Measurements from ENCODE around the gene OR2W1.
A peak's percentile ranks its signal among the peaks of the same experiment; 100 is the strongest.

The OR2W1 gene

GRCh38 chr6:29008089-29008488 is 36.9 kb downstream of the OR2W1 start:
- no peak overlapping the region for H3K27ac ChIP-seq
- TF ChIP-seq, protein P1, sequence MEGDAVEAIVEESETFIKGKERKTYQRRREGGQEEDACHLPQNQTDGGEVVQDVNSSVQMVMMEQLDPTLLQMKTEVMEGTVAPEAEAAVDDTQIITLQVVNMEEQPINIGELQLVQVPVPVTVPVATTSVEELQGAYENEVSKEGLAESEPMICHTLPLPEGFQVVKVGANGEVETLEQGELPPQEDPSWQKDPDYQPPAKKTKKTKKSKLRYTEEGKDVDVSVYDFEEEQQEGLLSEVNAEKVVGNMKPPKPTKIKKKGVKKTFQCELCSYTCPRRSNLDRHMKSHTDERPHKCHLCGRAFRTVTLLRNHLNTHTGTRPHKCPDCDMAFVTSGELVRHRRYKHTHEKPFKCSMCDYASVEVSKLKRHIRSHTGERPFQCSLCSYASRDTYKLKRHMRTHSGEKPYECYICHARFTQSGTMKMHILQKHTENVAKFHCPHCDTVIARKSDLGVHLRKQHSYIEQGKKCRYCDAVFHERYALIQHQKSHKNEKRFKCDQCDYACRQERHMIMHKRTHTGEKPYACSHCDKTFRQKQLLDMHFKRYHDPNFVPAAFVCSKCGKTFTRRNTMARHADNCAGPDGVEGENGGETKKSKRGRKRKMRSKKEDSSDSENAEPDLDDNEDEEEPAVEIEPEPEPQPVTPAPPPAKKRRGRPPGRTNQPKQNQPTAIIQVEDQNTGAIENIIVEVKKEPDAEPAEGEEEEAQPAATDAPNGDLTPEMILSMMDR (conservative IDR thresholded peaks at IDR 0.05; ENCODE audit: low read depth), result no peak
- ChIA-PET CTCF (interaction anchor here (0.8 kb wide), 1 partner anchor 8 kb away, joined by 5 read pairs; no protein-coding TSS in a partner anchor), POLR2A (ENCODE audit: low non-redundant PET) (no interaction called here)
- no peak for DNase-seq (ENCODE audit: low spot score)

- CTCF ChIA-PET, result no interaction called here
- DNase-seq (ENCODE audit: low spot score), result peak; percentile 80
- TF ChIP-seq, protein P1 (conservative IDR thresholded peaks at IDR 0.05; ENCODE audit: low read depth), result no peak
- POLR2A ChIA-PET (ENCODE audit: low non-redundant PET), result interaction anchor here (0.7 to 1.0 kb wide), 2 partner anchors 20 to 370 kb away, joined by 6 to 7 read pairs; partner anchors contain the start of gene OR12D3
- peak within 1 kb of the TSS; percentile 71 for H3K27ac ChIP-seq
These were observed 39.6 kb downstream of the OR2W1 start, which contains the start of gene ZNF311 for GRCh38 chr6:29005183-29005885. ZNF311 (minus strand) TSS chr6:29005315; CDS start chr6:29003954, 1,361 bp downstream.

DNA sequence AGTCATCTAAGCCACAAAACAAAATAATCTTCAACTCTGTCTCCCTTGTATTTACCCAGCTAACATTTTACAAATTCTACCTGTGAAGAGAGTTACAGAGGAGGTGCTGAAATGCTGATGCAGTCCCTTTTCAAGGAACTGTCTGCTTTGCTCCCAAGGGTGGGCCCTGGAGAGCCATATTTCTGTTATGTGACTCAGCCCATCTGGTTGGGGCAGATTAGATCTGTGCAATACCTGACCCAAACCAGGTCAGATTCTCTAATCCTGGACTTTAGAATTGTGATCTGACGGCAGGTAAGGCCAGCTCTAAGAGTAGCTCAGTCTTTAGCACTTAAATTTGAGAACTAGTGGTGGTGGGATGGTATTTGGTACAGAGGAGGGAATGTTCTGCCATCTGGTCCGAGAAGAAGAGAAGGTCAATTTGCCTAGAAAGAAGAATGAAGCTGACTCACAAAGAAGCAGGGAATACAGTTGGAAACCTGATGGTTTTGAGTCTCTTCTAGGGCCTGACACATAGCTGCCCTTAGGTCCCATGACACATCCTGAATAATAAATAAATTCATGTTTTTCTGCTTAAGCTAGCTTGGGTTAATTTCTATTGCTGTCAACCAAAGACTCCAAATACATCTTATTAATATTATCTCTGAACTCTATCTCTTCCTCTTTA is 48.0 kb downstream of the OR2W1 start:
- no peak overlapping the region for H3K27ac ChIP-seq
- CTCF ChIA-PET, result no interaction called here
- no peak for DNase-seq (ENCODE audit: low spot score)
- POLR2A ChIA-PET (ENCODE audit: low non-redundant PET), result no interaction called here
- TF ChIP-seq, protein P1 (conservative IDR thresholded peaks at IDR 0.05; ENCODE audit: low read depth), result no peak

DNA sequence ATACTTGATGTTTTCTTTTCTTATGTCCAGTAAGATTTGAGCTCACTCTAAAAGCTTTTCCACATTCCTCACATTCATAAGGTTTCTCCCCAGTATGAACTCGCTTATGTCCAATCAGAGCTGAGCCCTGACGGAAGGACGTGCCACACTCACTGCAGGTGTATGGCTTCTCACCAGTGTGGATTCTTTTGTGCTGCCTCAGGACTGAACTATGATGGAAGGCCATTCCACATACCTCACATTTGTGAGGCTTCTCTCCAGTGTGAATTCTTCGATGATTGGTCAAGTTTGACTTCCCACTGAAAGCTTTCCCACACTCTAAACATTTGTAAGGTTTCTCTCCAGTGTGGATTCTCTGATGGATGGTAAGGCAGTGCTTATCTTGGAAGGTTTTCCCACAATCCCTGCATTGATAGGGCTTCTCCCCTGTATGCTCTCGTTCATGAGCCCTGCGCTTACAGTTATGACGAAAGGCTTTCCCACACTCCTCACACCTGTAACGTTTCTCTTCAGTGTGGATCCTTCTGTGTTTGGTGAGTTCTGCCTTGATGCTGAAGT is 49.8 kb downstream of the OR2W1 start:
- no peak for DNase-seq (ENCODE audit: low spot score)
- TF ChIP-seq, protein P1 (conservative IDR thresholded peaks at IDR 0.05; ENCODE audit: low read depth), result no peak
- POLR2A ChIA-PET (ENCODE audit: low non-redundant PET), result no interaction called here
- H3K27ac ChIP-seq, result no peak overlapping the region
- CTCF ChIA-PET, result interaction anchor here (0.6 kb wide), 1 partner anchor 238 kb away, joined by 3 read pairs; no protein-coding TSS in a partner anchor

Data from RWPE1 (cell line).